K562 (cell line): ENCODE data around the gene SKAP1. TPM values are rescaled to one million over a fixed set of nuclear protein-coding genes. Genes with fewer than 3 reads are reported as not detected.

Experiments
- ETV5 ChIP-seq: sonication (generic); formaldehyde crosslinking; IDR thresholded peaks from 2 replicates; pipeline ENCODE4 v1.4.0; 2020; ENCODE audit warnings: low read depth, mild to moderate bottlenecking, missing genetic modification reagents
- FOXM1 ChIP-seq, 2 experiments: fragments of 450-650 bp in 1 of 2; sonication (generic) in 1 of 2; formaldehyde crosslinking in 1 of 2; IDR thresholded peaks; 2 replicates each; pipeline versions ENCODE4 v1.6.1 to v1.9.0; 2017 to 2022; ENCODE audit warnings: low read depth in 2 of 2, mild to moderate bottlenecking in 2 of 2, missing genetic modification reagents in 1 of 2, moderate library complexity in 1 of 2
- HDAC1 ChIP-seq, 2 experiments: fragments of 450-650 bp; IDR thresholded peaks; 2 replicates each; pipeline ENCODE4 v1.6.1; 2016 to 2017; ENCODE audit warnings: inconsistent platforms in 1 of 2, mild to moderate bottlenecking in 1 of 2, moderate library complexity in 1 of 2
- JUND ChIP-seq, 2 experiments: IDR thresholded peaks; 2 replicates in 1 of 2; 3 replicates in 1 of 2; pipeline ENCODE4 v1.6.1; 2011; ENCODE audit warnings: borderline replicate concordance in 2 of 2, low read depth in 2 of 2, low read length in 2 of 2, improper control_type of control experiment in 1 of 2, missing biosample characterization in 1 of 2, missing genetic modification characterization in 1 of 2, missing genetic modification reagents in 1 of 2
- L3MBTL2 ChIP-seq: fragments of 450-650 bp; IDR thresholded peaks from 2 replicates; pipeline ENCODE4 v1.6.1; 2016; ENCODE audit warnings: mild to moderate bottlenecking, moderate library complexity
- MECOM ChIP-seq: fragments of 250-450 bp; sonication (Bioruptor Pico); IDR thresholded peaks from 2 replicates; pipeline ENCODE4 v1.8.0; 2022; ENCODE audit warnings: inconsistent platforms
- NR2C2 ChIP-seq, 2 experiments: fragments of 200-800 bp in 1 of 2; sonication (Bioruptor generic) in 1 of 2; sonication (generic) in 1 of 2; formaldehyde crosslinking in 1 of 2; IDR thresholded peaks; 2 replicates each; pipeline versions ENCODE4 v1.6.1 to v1.8.0; 2016 to 2022; ENCODE audit warnings: mild to moderate bottlenecking in 1 of 2, missing compliant biosample characterization in 1 of 2, missing genetic modification characterization in 1 of 2, missing genetic modification reagents in 1 of 2
- PRMT5 ChIP-seq: sonication (generic); formaldehyde crosslinking; IDR thresholded peaks from 2 replicates; pipeline ENCODE4 v1.5.0; 2020; ENCODE audit warnings: missing genetic modification reagents
- SIN3B ChIP-seq: fragments of 450-650 bp; IDR thresholded peaks from 2 replicates; pipeline ENCODE4 v1.6.1; 2017; ENCODE audit warnings: low read depth, mild to moderate bottlenecking, moderate library complexity
- TAL1 ChIP-seq: fragments of 450-650 bp; IDR thresholded peaks from 2 replicates; pipeline ENCODE4 v1.6.1; 2016; ENCODE audit warnings: mild to moderate bottlenecking
- YY1 ChIP-seq, 3 experiments: IDR thresholded peaks; 2 replicates each; pipeline ENCODE4 v1.6.1; 2011; ENCODE audit warnings: low read length in 2 of 3, mild to moderate bottlenecking in 2 of 3, moderate library complexity in 2 of 3, borderline replicate concordance in 1 of 3, control low read depth in 1 of 3, low read depth in 1 of 3; ENCODE audit not compliant: insufficient read depth in 3 of 3, insufficient replicate concordance in 2 of 3, control insufficient read depth in 1 of 3, insufficient read length in 1 of 3; ENCODE audit errors: extremely low read depth in 1 of 3
- ZNF76 ChIP-seq: fragments of 250-450 bp; sonication (Bioruptor Pico); IDR thresholded peaks from 2 replicates; pipeline ENCODE4 v1.4.0; 2020; ENCODE audit warnings: mild to moderate bottlenecking, moderate library complexity, borderline replicate concordance
- polyA plus RNA-seq, 8 experiments: library from polyadenylated mRNA; depleted of rRNA in 4 of 8; stranded (reverse) in 5 of 8; unstranded in 3 of 8; fragments of >200 nt; fragmentation: Nextera tagmentation in 2 of 8; fragmentation: Illumina TruSeq in 1 of 8; extraction: Ambion mirVana in 2 of 8; extraction: Trizol in 1 of 8; gene quantifications; 2 replicates each; pipeline versions ENCODE4 v1.2.1 to v1.2.3, GENCODE V29; 2011 to 2014; ENCODE audit warnings: inconsistent platforms in 1 of 8, missing spikeins in 1 of 8
- total RNA-seq, 7 experiments: library from RNA; depleted of rRNA in 6 of 7; stranded (reverse); fragments of >200 nt in 6 of 7; fragmentation: Illumina TruSeq in 2 of 7; extraction: Trizol in 2 of 7; gene quantifications; 2 replicates each; pipeline versions ENCODE4 v1.2.1 to v1.2.3, GENCODE V29; 2011 to 2021; ENCODE audit warnings: low replicate concordance in 1 of 7
- TF ChIP-seq, protein P1 (sequence below): fragments of 200-800 bp; sonication (Bioruptor generic); IDR thresholded peaks from 2 replicates; pipeline ENCODE4 v1.6.1; 2017; ENCODE audit warnings: missing genetic modification characterization, missing compliant biosample characterization
- TF ChIP-seq, protein P2 (sequence below): fragments of 450-650 bp; IDR thresholded peaks from 2 replicates; pipeline ENCODE4 v1.6.1; 2016; ENCODE audit warnings: mild to moderate bottlenecking
- TF ChIP-seq, protein P3 (sequence below), 2 experiments: fragments of 450-650 bp; conservative IDR thresholded peaks; 2 replicates each; pipeline ENCODE4 v1.6.1; 2017; ENCODE audit warnings: mild to moderate bottlenecking in 2 of 2, moderate library complexity in 2 of 2
- TF ChIP-seq, protein P4 (sequence below): fragments of 450-650 bp; formaldehyde crosslinking; IDR thresholded peaks from 2 replicates; pipeline ENCODE4 v1.4.0; 2022; ENCODE audit warnings: missing genetic modification characterization

SKAP1 gene
- total and polyA plus RNA-seq, 9 of the 15 experiments (the other 6 are each of a cell fraction or from before 2014, with no cell fraction given), result 0.06 to 0.80 (median 0.10) TPM; not detected in 4

DNA sequence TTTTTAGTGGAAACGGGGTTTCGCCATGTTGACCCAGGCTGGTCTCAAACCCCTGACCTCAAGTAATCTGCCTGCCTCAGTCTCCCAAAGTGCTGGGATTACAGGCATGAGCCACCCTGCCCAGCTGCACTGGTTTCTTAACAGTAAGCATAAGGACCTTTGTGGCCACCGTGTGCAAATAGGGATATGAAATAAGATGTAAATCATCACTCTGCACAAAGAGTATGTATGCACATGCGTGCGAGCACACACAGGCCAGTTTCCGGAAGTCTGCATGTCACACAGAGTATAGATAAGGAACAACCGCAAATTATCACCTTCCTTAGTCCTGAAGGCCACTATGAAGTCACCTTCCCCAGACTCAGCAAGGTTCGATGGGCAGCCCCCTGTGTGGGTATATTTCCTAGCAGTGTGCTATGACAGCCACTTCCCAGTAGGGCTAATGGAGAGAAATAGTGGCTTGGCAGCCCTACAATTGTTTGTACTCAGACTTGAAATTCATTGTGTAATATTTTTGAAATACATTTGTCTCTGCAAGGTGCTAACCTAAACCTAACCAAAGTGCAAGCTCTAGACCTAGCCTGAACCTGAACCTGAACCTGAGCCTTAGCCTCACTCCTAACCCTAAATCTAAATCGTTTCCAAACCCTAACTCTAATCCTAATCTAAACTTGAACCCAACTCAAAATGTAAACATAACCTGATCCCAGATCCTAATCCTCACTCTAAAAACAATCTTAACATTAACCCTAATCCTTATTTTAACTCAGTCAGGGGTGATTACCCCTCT is 48.4 kb upstream of the SKAP1 start (continued):
- TF ChIP-seq, protein P1, sequence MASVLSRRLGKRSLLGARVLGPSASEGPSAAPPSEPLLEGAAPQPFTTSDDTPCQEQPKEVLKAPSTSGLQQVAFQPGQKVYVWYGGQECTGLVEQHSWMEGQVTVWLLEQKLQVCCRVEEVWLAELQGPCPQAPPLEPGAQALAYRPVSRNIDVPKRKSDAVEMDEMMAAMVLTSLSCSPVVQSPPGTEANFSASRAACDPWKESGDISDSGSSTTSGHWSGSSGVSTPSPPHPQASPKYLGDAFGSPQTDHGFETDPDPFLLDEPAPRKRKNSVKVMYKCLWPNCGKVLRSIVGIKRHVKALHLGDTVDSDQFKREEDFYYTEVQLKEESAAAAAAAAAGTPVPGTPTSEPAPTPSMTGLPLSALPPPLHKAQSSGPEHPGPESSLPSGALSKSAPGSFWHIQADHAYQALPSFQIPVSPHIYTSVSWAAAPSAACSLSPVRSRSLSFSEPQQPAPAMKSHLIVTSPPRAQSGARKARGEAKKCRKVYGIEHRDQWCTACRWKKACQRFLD (CRISPR knock-in tag), result peak; percentile 68
- TF ChIP-seq HDAC1 (IDR thresholded peaks at IDR 0.05) (0 out of 4 replicates have a peak, but pooled peaks of 1 of the 2 experiments have one; percentile 27), ETV5 (CRISPR knock-in tag) (peak; percentile 97), TAL1 (peak; percentile 88), SIN3B (no peak), PRMT5 (CRISPR knock-in tag) (no peak), JUND (IDR thresholded peaks at IDR 0.05; ENCODE audit: borderline replicate concordance, low read depth, low read length) (peak; percentile 85), JUND (tag; IDR thresholded peaks at IDR 0.05; ENCODE audit: borderline replicate concordance, low read depth, low read length) (peak; percentile 89; the same call in 2 of the 3 replicates), L3MBTL2 (peak; percentile 82), ZNF76 (CRISPR knock-in tag) (no peak), YY1 (IDR thresholded peaks at IDR 0.05; ENCODE audit: borderline replicate concordance in 1 of 3, control insufficient read depth in 1 of 3, extremely low read depth in 1 of 3, insufficient read depth in 3 of 3, insufficient read length in 1 of 3, insufficient replicate concordance in 2 of 3, low read depth in 1 of 3, low read length in 2 of 3) (peak in 1 of 3 experiments; percentile 25), MECOM (CRISPR knock-in tag) (peak; percentile 65; the same call in 1 of the 2 replicates), FOXM1 (IDR thresholded peaks at IDR 0.05; ENCODE audit: low read depth) (peak; percentile 71), FOXM1 (CRISPR knock-in tag; IDR thresholded peaks at IDR 0.05; ENCODE audit: low read depth) (no peak), NR2C2 (CRISPR knock-in tag; IDR thresholded peaks at IDR 0.05) (no peak), NR2C2 (tag; IDR thresholded peaks at IDR 0.05) (peak; percentile 48)
- TF ChIP-seq, protein P2, sequence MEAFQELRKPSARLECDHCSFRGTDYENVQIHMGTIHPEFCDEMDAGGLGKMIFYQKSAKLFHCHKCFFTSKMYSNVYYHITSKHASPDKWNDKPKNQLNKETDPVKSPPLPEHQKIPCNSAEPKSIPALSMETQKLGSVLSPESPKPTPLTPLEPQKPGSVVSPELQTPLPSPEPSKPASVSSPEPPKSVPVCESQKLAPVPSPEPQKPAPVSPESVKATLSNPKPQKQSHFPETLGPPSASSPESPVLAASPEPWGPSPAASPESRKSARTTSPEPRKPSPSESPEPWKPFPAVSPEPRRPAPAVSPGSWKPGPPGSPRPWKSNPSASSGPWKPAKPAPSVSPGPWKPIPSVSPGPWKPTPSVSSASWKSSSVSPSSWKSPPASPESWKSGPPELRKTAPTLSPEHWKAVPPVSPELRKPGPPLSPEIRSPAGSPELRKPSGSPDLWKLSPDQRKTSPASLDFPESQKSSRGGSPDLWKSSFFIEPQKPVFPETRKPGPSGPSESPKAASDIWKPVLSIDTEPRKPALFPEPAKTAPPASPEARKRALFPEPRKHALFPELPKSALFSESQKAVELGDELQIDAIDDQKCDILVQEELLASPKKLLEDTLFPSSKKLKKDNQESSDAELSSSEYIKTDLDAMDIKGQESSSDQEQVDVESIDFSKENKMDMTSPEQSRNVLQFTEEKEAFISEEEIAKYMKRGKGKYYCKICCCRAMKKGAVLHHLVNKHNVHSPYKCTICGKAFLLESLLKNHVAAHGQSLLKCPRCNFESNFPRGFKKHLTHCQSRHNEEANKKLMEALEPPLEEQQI, result no peak
- TF ChIP-seq, protein P3, sequence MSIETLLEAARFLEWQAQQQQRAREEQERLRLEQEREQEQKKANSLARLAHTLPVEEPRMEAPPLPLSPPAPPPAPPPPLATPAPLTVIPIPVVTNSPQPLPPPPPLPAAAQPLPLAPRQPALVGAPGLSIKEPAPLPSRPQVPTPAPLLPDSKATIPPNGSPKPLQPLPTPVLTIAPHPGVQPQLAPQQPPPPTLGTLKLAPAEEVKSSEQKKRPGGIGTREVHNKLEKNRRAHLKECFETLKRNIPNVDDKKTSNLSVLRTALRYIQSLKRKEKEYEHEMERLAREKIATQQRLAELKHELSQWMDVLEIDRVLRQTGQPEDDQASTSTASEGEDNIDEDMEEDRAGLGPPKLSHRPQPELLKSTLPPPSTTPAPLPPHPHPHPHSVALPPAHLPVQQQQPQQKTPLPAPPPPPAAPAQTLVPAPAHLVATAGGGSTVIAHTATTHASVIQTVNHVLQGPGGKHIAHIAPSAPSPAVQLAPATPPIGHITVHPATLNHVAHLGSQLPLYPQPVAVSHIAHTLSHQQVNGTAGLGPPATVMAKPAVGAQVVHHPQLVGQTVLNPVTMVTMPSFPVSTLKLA (conservative IDR thresholded peaks at IDR 0.05), result 0 out of 4 replicates have a peak, but pooled peaks have one; percentile 45 to 63
- TF ChIP-seq, protein P4, sequence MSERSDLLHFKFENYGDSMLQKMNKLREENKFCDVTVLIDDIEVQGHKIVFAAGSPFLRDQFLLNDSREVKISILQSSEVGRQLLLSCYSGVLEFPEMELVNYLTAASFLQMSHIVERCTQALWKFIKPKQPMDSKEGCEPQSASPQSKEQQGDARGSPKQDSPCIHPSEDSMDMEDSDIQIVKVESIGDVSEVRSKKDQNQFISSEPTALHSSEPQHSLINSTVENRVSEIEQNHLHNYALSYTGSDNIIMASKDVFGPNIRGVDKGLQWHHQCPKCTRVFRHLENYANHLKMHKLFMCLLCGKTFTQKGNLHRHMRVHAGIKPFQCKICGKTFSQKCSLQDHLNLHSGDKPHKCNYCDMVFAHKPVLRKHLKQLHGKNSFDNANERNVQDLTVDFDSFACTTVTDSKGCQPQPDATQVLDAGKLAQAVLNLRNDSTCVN, result no peak
